ENCODE data around the gene IFNA21. TPM values are rescaled to one million over a fixed set of nuclear protein-coding genes. Genes with fewer than 3 reads are reported as not detected.

The IFNA21 gene
- total RNA-seq, 1 experiment from 2014 or later = not detected

GRCh38 chr9:21171351-21171750 is 4.9 kb upstream of the IFNA21 start:
- Histone ChIP-seq H3K27ac (ENCODE audit: low read depth, low read length, poor library complexity, severe bottlenecking) (no peak overlapping the region), H3K4me1 (ENCODE audit: insufficient read depth, low read length, poor library complexity, severe bottlenecking) (no peaks in the 10 kb centered on the region), H3K27me3 (replicated peaks; ENCODE audit: insufficient read depth, low read depth, low read length, poor library complexity) (no peaks in the 10 kb centered on the region), H3K4me3 (ENCODE audit: low read depth, low read length, poor library complexity, severe bottlenecking) (no peak overlapping the region), H3K36me3 (ENCODE audit: insufficient read depth, low read length, poor library complexity, severe bottlenecking) (no peaks in the 10 kb centered on the region), H3K9me3 (ENCODE audit: low read depth, low read length, poor library complexity, severe bottlenecking) (no peaks in the 10 kb centered on the region)
- DNase-seq (ENCODE audit: low spot score) = no peak
- TF ChIP-seq EZH2 (IDR thresholded peaks at IDR 0.05; ENCODE audit: borderline replicate concordance, low read depth, low read length, poor library complexity, severe bottlenecking) = no peak
- TF ChIP-seq CTCF (conservative IDR thresholded peaks at IDR 0.05; ENCODE audit: low read depth, low read length) = no peak
- ChIA-PET POLR2A (ENCODE audit: low non-redundant PET) (no interaction called here), CTCF (no interaction called here)
- no TSS peak for BruUV-seq (replicated peaks)
- intact Hi-C loops (cut with micrococcal nuclease; ENCODE audit: unreplicated experiment) = no loop called here

- no peak for TF ChIP-seq EZH2 (IDR thresholded peaks at IDR 0.05; ENCODE audit: borderline replicate concordance, low read depth, low read length, poor library complexity, severe bottlenecking)
- no peak for TF ChIP-seq CTCF (conservative IDR thresholded peaks at IDR 0.05; ENCODE audit: low read depth, low read length)
- no peak for DNase-seq (ENCODE audit: low spot score)
- ChIA-PET POLR2A (ENCODE audit: low non-redundant PET) (no interaction called here), CTCF (no interaction called here)
- intact Hi-C loops (cut with micrococcal nuclease; ENCODE audit: unreplicated experiment) = no loop called here
- H3K36me3 ChIP-seq (ENCODE audit: insufficient read depth, low read length, poor library complexity, severe bottlenecking) = no peaks in the 10 kb centered on the region
- no peaks in the 10 kb centered on the region for H3K27me3 ChIP-seq (replicated peaks; ENCODE audit: insufficient read depth, low read depth, low read length, poor library complexity)
- H3K27ac ChIP-seq (ENCODE audit: low read depth, low read length, poor library complexity, severe bottlenecking) = no peak overlapping the region
- no TSS peak for BruUV-seq (replicated peaks)
- H3K9me3 ChIP-seq (ENCODE audit: low read depth, low read length, poor library complexity, severe bottlenecking) = no peaks in the 10 kb centered on the region
- H3K4me1 ChIP-seq (ENCODE audit: insufficient read depth, low read length, poor library complexity, severe bottlenecking) = no peaks in the 10 kb centered on the region
- H3K4me3 ChIP-seq (ENCODE audit: low read depth, low read length, poor library complexity, severe bottlenecking) = no peak overlapping the region
Measured at GRCh38 chr9:21165516-21165915, 944 bp downstream of the IFNA21 start.

- ChIA-PET CTCF (no interaction called here), POLR2A (ENCODE audit: low non-redundant PET) (no interaction called here)
- intact Hi-C loops (cut with micrococcal nuclease; ENCODE audit: unreplicated experiment) = no loop called here
Measured at GRCh38 chr9:21160178-21160577, 6.3 kb downstream of the IFNA21 start.

More at GRCh38 chr9:21160178-21160577, 6.3 kb downstream of the IFNA21 start:
- no peaks in the 10 kb centered on the region for H3K36me3 ChIP-seq (ENCODE audit: insufficient read depth, low read length, poor library complexity, severe bottlenecking)
- TF ChIP-seq CTCF (conservative IDR thresholded peaks at IDR 0.05; ENCODE audit: low read depth, low read length) (no peak), EZH2 (IDR thresholded peaks at IDR 0.05; ENCODE audit: borderline replicate concordance, low read depth, low read length, poor library complexity, severe bottlenecking) (no peak)
- no peak overlapping the region for H3K27ac ChIP-seq (ENCODE audit: low read depth, low read length, poor library complexity, severe bottlenecking)
- DNase-seq (ENCODE audit: low spot score) = peak; percentile 52
- H3K9me3 ChIP-seq (ENCODE audit: low read depth, low read length, poor library complexity, severe bottlenecking) = no peaks in the 10 kb centered on the region
- no TSS peak for BruUV-seq (replicated peaks)
- no peaks in the 10 kb centered on the region for H3K4me1 ChIP-seq (ENCODE audit: insufficient read depth, low read length, poor library complexity, severe bottlenecking)
- no peaks in the 10 kb centered on the region for H3K27me3 ChIP-seq (replicated peaks; ENCODE audit: insufficient read depth, low read depth, low read length, poor library complexity)
- H3K4me3 ChIP-seq (ENCODE audit: low read depth, low read length, poor library complexity, severe bottlenecking) = no peak overlapping the region
